ENCODE results near the gene B4GALT5. TPM values are rescaled to one million over a fixed set of nuclear protein-coding genes. Genes with fewer than 3 reads are reported as not detected.

The B4GALT5 gene
- total RNA-seq, 2 experiments from 2014 or later, result 18.6 to 19.0 TPM

GRCh38 chr20:49657118-49657901, 56.4 kb downstream of the B4GALT5 start:
- Mint-ChIP-seq H3K27ac (no peak overlapping the region), H3K36me3 (ENCODE audit: low read depth) (peaks cover 30% of the 10 kb centered on the region), H3K4me1 (ENCODE audit: low read depth) (peaks cover 11% of the 10 kb centered on the region), H3K9me3 (no peaks in the 10 kb centered on the region), H3K4me3 (no peak overlapping the region), H3K27me3 (ENCODE audit: low read depth) (no peaks in the 10 kb centered on the region)
- intact Hi-C loops (cut with micrococcal nuclease), result no loop called here
- CTCF ChIA-PET, result interaction anchor here (0.7 kb wide), 1 partner anchor 230 kb away, joined by 3 read pairs; no protein-coding TSS in a partner anchor
- DNase-seq, result no peak

- Mint-ChIP-seq H3K36me3 (ENCODE audit: low read depth) (peaks cover 30% of the 10 kb centered on the region), H3K27me3 (ENCODE audit: low read depth) (no peaks in the 10 kb centered on the region), H3K4me1 (ENCODE audit: low read depth) (peaks cover 8% of the 10 kb centered on the region), H3K9me3 (no peaks in the 10 kb centered on the region), H3K4me3 (no peak overlapping the region), H3K27ac (no peak overlapping the region)
- DNase-seq, result no peak
- CTCF ChIA-PET, result interaction anchor here (0.7 kb wide), 2 partner anchors 231 to 326 kb away, joined by 3 read pairs; no protein-coding TSS in a partner anchor
- intact Hi-C loops (cut with micrococcal nuclease), result no loop called here
These were observed 57.4 kb downstream of the B4GALT5 start for GRCh38 chr20:49656304-49656703.

GRCh38 chr20:49653925-49654434, 59.7 kb downstream of the B4GALT5 start:
- H3K4me3 Mint-ChIP-seq, result no peak overlapping the region
- peaks cover 8% of the 10 kb centered on the region for H3K4me1 Mint-ChIP-seq (ENCODE audit: low read depth)
- H3K9me3 Mint-ChIP-seq, result no peaks in the 10 kb centered on the region
- no peaks in the 10 kb centered on the region for H3K27me3 Mint-ChIP-seq (ENCODE audit: low read depth)
- no peak for DNase-seq
- CTCF ChIA-PET, result interaction anchor here (0.6 kb wide), 1 partner anchor 100 kb away, joined by 3 read pairs; no protein-coding TSS in a partner anchor
- H3K36me3 Mint-ChIP-seq (ENCODE audit: low read depth), result peaks cover 30% of the 10 kb centered on the region
- intact Hi-C loops (cut with micrococcal nuclease), result no loop called here
- H3K27ac Mint-ChIP-seq, result no peak overlapping the region

- Mint-ChIP-seq H3K27me3 (ENCODE audit: low read depth) (no peaks in the 10 kb centered on the region), H3K4me3 (no peak overlapping the region), H3K27ac (no peak overlapping the region), H3K9me3 (no peaks in the 10 kb centered on the region), H3K36me3 (ENCODE audit: low read depth) (peaks cover 29% of the 10 kb centered on the region), H3K4me1 (ENCODE audit: low read depth) (no peaks in the 10 kb centered on the region)
- intact Hi-C loops (cut with micrococcal nuclease), result no loop called here
- DNase-seq, result no peak
- CTCF ChIA-PET, result interaction anchor here (1.3 kb wide), 1 partner anchor 41 kb away, joined by 3 read pairs; no protein-coding TSS in a partner anchor
These were observed 64.0 kb downstream of the B4GALT5 start for GRCh38 chr20:49649672-49650071.

- CTCF ChIA-PET, result no interaction called here
- intact Hi-C loops (cut with micrococcal nuclease), result no loop called here
- Mint-ChIP-seq H3K4me1 (ENCODE audit: low read depth) (no peaks in the 10 kb centered on the region), H3K27ac (no peak overlapping the region), H3K27me3 (ENCODE audit: low read depth) (no peaks in the 10 kb centered on the region), H3K9me3 (no peaks in the 10 kb centered on the region), H3K36me3 (ENCODE audit: low read depth) (peaks cover 25% of the 10 kb centered on the region), H3K4me3 (no peak overlapping the region)
- DNase-seq, result no peak
These were observed 66.1 kb downstream of the B4GALT5 start for GRCh38 chr20:49647550-49647949.

GRCh38 chr20:49646528-49646927, 67.2 kb downstream of the B4GALT5 start:
- Mint-ChIP-seq H3K4me3 (no peak overlapping the region), H3K4me1 (ENCODE audit: low read depth) (no peaks in the 10 kb centered on the region), H3K27me3 (ENCODE audit: low read depth) (no peaks in the 10 kb centered on the region), H3K9me3 (no peaks in the 10 kb centered on the region), H3K36me3 (ENCODE audit: low read depth) (peaks cover 30% of the 10 kb centered on the region), H3K27ac (no peak overlapping the region)
- no peak for DNase-seq
- CTCF ChIA-PET, result no interaction called here
- intact Hi-C loops (cut with micrococcal nuclease), result no loop called here

- H3K4me3 Mint-ChIP-seq, result no peak overlapping the region
- H3K36me3 Mint-ChIP-seq (ENCODE audit: low read depth), result peaks cover 34% of the 10 kb centered on the region
- no peaks in the 10 kb centered on the region for H3K27me3 Mint-ChIP-seq (ENCODE audit: low read depth)
- no peaks in the 10 kb centered on the region for H3K9me3 Mint-ChIP-seq
- intact Hi-C loops (cut with micrococcal nuclease), result no loop called here
- H3K27ac Mint-ChIP-seq, result no peak overlapping the region
- H3K4me1 Mint-ChIP-seq (ENCODE audit: low read depth), result no peaks in the 10 kb centered on the region
- no peak for DNase-seq
- CTCF ChIA-PET, result no interaction called here
These were observed 67.6 kb downstream of the B4GALT5 start for GRCh38 chr20:49646126-49646525.

- CTCF ChIA-PET, result interaction anchor here (1.5 kb wide), 1 partner anchor 201 kb away, joined by 4 read pairs; no protein-coding TSS in a partner anchor
These were observed 68.6 kb downstream of the B4GALT5 start for GRCh38 chr20:49644980-49645565.

GRCh38 chr20:49642816-49643215, 70.9 kb downstream of the B4GALT5 start:
- no peak overlapping the region for H3K27ac Mint-ChIP-seq
- CTCF ChIA-PET, result no interaction called here
- H3K4me1 Mint-ChIP-seq (ENCODE audit: low read depth), result no peaks in the 10 kb centered on the region
- DNase-seq, result no peak
- intact Hi-C loops (cut with micrococcal nuclease), result no loop called here
- peaks cover 39% of the 10 kb centered on the region for H3K36me3 Mint-ChIP-seq (ENCODE audit: low read depth)
- H3K4me3 Mint-ChIP-seq, result no peak overlapping the region
- no peaks in the 10 kb centered on the region for H3K9me3 Mint-ChIP-seq
- no peaks in the 10 kb centered on the region for H3K27me3 Mint-ChIP-seq (ENCODE audit: low read depth)

More at GRCh38 chr20:49644980-49645565, 68.6 kb downstream of the B4GALT5 start:
- DNase-seq, result no peak
- H3K36me3 Mint-ChIP-seq (ENCODE audit: low read depth), result peaks cover 41% of the 10 kb centered on the region
- no peaks in the 10 kb centered on the region for H3K9me3 Mint-ChIP-seq
- H3K4me1 Mint-ChIP-seq (ENCODE audit: low read depth), result no peaks in the 10 kb centered on the region
- H3K4me3 Mint-ChIP-seq, result no peak overlapping the region
- no peak overlapping the region for H3K27ac Mint-ChIP-seq
- intact Hi-C loops (cut with micrococcal nuclease), result no loop called here
- no peaks in the 10 kb centered on the region for H3K27me3 Mint-ChIP-seq (ENCODE audit: low read depth)

- no peak for DNase-seq
- CTCF ChIA-PET, result interaction anchor here (0.9 kb wide), 1 partner anchor 32 kb away, joined by 3 read pairs; no protein-coding TSS in a partner anchor
- H3K4me1 Mint-ChIP-seq (ENCODE audit: low read depth), result no peaks in the 10 kb centered on the region
- no peaks in the 10 kb centered on the region for H3K9me3 Mint-ChIP-seq
- H3K27me3 Mint-ChIP-seq (ENCODE audit: low read depth), result no peaks in the 10 kb centered on the region
- H3K27ac Mint-ChIP-seq, result no peak overlapping the region
- no peak overlapping the region for H3K4me3 Mint-ChIP-seq
- intact Hi-C loops (cut with micrococcal nuclease), result no loop called here
- H3K36me3 Mint-ChIP-seq (ENCODE audit: low read depth), result peaks cover 42% of the 10 kb centered on the region
These were observed 71.7 kb downstream of the B4GALT5 start for GRCh38 chr20:49641683-49642656.

- H3K9me3 Mint-ChIP-seq, result no peaks in the 10 kb centered on the region
- no peak for DNase-seq
- no peaks in the 10 kb centered on the region for H3K27me3 Mint-ChIP-seq (ENCODE audit: low read depth)
- intact Hi-C loops (cut with micrococcal nuclease), result no loop called here
- no peak overlapping the region for H3K27ac Mint-ChIP-seq
- CTCF ChIA-PET, result interaction anchor here (1.1 kb wide), 1 partner anchor 25 kb away, joined by 4 read pairs; no protein-coding TSS in a partner anchor
- peaks cover 39% of the 10 kb centered on the region for H3K36me3 Mint-ChIP-seq (ENCODE audit: low read depth)
- no peaks in the 10 kb centered on the region for H3K4me1 Mint-ChIP-seq (ENCODE audit: low read depth)
- no peak overlapping the region for H3K4me3 Mint-ChIP-seq
These were observed 76.5 kb downstream of the B4GALT5 start for GRCh38 chr20:49637046-49637637.

Measured in activated naive CD4-positive, alpha-beta T cell treated with anti-CD3 and anti-CD28 coated beads for 36 hours (primary cell).